GM19043 (cell line): ENCODE data around the gene RNF208.

Experiments
- ATAC-seq: cut with Tn5 transposase; IDR thresholded peaks from one replicate; pipeline ENCODE4 v1.9.1; 2021; ENCODE audit warnings: low read depth; ENCODE audit not compliant: unreplicated experiment

The RNF208 gene

GRCh38 chr9:137228506-137228967, 6.5 kb upstream of the RNF208 start:
- ATAC-seq = no peak

- ATAC-seq = no peak
Measured at GRCh38 chr9:137227853-137228505, 5.9 kb upstream of the RNF208 start.

- no peak for ATAC-seq
Measured at GRCh38 chr9:137227054-137227852, 5.2 kb upstream of the RNF208 start, which contains the start of gene RNF224. RNF224 (plus strand) TSS chr9:137227502; CDS start chr9:137228336, 834 bp downstream.

- no peak for ATAC-seq
Measured at GRCh38 chr9:137226338-137227053, 4.5 kb upstream of the RNF208 start.

DNA sequence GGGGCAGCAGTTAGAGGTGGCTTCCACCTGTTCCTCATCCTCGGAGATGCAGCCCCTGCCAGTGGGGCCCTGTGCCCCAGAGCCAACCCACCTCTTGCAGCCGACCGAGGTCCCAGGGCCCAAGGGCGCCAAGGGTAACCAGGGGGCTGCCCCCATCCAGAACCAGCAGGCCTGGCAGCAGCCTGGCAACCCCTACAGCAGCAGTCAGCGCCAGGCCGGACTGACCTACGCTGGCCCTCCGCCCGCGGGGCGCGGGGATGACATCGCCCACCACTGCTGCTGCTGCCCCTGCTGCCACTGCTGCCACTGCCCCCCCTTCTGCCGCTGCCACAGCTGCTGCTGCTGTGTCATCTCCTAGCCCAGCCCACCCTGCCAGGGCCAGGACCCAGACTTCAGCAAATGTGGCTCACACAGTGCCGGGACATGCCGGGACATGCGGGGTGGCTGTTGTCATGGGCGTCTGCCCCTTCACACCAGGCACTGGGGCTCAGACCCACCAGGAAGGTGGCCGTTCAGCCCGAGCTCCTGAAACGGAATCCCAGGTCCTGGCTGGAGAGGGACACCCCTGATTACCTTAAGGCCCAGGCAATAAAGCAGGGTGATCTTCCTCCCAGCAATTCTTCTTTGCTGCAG, 3.8 kb upstream of the RNF208 start:
- ATAC-seq = no peak

GRCh38 chr9:137224830-137225694, 3.0 kb upstream of the RNF208 start, which contains the start of gene CYSRT1:
CYSRT1 (plus strand) TSS chr9:137225174; CDS start chr9:137225622, 448 bp downstream.
- ATAC-seq = no peak

DNA sequence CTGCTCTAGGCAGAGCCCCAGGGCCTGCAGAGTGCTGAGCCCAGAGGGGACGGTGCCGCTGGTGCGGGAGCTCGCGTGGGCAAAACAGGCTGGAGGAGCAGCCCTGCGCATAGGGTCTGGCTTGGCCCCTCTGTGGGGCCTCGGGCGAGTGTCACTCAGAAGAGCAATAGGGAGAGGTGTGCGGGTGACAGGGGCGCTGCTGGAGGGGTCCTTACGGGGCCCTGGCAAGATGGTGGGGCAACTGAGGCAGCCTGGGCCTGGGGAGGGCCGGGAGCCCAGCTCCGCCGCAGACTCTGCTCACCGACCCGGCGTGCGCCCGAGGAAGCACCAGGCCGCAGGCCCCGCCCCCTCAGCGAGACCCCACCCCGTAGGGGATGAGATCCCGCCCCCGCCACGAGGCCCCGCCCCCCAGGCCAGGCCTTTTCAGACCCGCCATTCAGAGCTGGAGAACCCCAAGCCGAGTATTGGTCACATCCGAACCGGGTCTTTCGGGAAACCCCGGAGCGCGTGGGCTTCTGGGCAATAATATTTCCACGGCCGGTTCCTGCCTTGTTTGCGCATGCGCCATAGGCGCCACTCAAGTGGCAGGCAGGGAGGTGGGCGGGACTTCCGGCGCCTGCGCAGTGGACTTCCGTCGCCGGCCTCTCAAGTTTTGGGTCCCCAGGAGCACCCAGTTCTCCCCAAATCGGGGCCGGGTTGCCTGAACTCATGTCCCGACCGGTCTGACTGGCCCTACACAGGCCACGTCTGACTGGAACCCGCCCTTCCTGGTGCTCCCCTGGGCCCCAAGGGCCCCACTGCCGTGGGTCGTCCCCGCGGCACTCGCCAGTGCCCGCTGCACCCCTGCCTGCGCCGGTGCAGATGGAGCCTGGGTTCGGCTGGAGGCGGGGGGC, 1.3 kb upstream of the RNF208 start:
- peak; percentile 72 for ATAC-seq

- no peak for ATAC-seq
Measured at GRCh38 chr9:137221506-137222111, 431 bp downstream of the RNF208 start.

- ATAC-seq = no peak
Measured at GRCh38 chr9:137221095-137221505, 940 bp downstream of the RNF208 start.

DNA sequence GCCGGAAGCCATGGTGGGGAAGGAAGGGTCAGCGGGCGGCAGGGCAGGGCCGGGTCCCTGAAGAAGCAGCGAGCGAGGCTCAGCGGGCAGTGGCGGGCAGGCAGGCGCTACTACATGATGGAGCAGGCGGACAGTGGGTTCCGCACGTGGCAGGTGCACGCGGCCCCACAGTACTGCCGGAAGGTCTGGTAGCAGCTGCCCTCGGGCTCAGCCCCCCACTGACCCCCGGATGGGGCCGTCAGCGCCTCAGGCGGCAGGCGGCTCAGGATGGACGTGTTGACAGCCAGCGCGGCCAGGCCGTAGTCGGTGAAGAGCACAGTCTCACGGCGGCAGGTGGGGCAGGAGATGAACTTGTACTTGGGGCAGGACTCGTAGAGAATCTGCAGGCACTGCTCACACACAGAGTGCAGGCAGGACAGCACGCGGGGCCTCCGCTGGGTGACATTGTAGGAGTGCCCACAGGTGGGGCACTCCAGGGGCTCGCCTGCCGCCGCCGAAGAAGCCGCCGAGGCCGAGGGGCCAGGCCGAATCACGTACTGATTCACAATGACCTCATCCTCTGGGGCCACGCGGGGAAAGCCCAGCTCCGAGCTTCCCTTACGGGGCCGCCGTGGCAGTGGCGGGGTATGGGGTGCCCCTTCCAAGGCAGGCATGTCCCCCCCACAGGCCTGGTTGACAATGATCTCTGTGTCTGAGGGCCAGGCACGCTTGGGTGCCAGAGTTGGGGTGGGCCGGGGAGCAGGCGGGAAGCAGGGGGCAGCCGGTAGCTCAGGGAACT, 1.5 kb downstream of the RNF208 start:
- ATAC-seq = no peak

DNA sequence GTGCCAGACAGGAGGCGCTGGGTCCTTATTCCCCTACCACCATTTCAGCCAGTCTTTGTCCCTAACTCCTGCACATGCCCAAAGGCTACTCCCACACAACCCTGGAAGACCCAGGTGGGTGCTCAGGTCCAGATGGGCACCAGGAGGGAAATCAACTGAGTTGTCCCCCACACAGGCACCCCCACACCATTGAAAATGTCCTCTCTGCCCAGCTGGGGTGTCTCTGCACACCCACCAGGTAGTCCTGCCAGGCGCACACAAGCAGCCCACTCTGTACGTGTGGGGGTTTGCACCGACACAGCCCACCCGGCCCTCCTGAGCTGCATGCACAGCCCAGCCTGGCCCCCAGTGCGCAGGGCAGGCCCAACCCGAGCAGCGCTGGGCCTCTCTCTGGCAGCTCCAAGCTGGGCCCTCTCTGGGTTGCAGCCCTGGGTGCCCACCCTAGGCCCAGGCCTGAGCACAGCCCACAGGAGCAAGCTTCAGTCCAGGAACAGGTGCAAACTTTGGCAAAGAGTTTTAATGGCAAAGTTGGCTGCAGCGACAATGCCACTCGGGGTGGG, 2.2 kb downstream of the RNF208 start:
- no peak for ATAC-seq

- no peak for ATAC-seq
Measured at GRCh38 chr9:137218754-137219271, 3.2 kb downstream of the RNF208 start.

- ATAC-seq = no peak
Measured at GRCh38 chr9:137218212-137218753, 3.8 kb downstream of the RNF208 start.

DNA sequence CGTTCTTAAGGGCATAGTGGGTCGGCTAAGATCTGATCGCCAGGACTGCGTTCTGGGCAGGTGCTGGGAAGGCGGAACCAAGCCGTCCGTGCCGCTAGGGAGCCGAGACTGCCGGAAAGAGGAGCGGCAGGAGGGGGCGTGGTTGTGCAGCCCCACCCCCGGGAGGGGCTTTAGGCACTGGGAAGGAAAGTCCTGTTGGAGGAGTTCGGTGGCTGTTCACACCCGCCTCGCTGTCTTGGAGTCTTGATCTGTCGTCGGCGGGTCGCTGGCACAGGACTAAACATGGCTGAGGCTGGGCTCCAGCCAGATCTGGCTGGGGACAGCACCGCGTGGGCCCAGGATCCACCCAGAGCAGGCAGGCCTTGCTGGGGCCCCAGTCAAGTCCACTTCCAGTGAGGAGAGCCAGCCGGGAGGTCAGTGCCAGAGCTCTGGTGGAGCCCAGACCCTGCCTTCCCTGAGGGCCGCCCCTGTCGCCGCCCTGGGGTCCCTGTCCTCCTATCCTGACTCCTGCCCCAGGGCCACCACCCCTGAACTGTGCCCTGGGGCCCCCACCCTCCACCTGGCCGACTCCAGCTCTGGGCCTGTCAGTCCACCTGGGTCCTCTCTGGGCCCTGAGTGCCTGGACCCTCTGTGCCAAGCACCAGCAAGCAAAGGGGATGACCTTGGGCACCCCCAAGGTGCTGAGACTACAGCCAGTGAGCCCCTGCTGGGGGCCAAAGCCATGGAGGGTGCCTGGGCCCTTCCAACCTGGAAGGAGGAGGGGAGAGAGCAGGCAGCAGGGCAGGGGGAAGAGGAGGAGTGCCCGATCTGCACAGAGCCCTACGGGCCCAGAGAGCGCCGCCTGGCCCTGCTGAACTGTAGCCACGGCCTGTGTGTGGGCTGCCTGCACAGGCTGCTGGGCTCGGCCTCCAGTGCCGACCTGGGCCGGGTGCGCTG, 4.5 kb downstream of the RNF208 start:
- no peak for ATAC-seq

DNA sequence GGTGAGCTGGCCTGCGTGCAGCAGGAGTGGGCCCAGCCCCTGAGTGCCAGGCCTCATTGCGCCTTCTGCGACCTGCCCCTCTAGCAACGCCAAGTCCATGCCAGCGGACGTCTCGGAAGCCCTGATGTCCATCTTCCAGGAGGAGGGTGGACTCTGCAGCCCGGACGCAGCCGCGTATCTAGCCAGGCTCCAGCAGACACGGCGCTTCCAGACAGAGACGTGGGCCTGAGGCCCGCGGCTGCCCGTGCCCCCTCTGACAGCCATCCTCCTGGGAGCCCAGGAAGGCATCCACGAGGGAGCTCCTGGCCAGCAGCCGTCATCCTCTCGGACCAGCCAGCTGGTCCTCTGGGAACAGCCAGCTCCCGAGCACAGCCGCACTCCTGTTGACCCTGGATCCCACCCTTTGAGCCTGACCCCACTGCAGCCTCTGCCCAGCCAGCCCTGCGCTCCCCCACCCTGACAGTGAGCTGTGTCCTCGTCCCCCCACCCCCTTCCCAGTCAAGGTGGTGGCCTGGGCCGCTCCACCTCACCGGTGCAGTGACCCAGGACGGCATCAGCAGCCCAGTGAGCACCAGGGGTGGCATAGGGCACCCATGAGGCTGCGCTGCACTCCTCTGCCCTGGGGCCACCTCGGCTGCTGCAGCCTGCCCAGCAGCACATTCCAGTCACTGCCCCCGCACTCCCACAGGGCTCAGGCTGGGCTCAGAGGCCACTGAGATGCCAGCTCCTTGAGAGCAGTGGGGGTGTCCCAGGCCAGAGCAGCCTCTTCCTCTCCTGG, 5.7 kb downstream of the RNF208 start:
- no peak for ATAC-seq
